Mammary epithelial cell (primary cell): ENCODE results near the gene ATXN1.

Experiments used
- CTCF ChIP-seq, 2 donors: IDR thresholded peaks in 1 of 2; conservative IDR thresholded peaks in 1 of 2; 2 replicates each; pipeline ENCODE4 v1.5.1; 2011 to 2012; ENCODE audit warnings: inconsistent platforms in 2 of 2, low read length in 2 of 2, mild to moderate bottlenecking in 2 of 2, control low read depth in 1 of 2, low read depth in 1 of 2; ENCODE audit not compliant: insufficient read depth in 1 of 2; ENCODE audit errors: extremely low read depth in 1 of 2
- EZH2 ChIP-seq: IDR thresholded peaks from 2 replicates; pipeline ENCODE4 v1.6.1; 2012; ENCODE audit warnings: low read length, inconsistent platforms, borderline replicate concordance

DNA sequence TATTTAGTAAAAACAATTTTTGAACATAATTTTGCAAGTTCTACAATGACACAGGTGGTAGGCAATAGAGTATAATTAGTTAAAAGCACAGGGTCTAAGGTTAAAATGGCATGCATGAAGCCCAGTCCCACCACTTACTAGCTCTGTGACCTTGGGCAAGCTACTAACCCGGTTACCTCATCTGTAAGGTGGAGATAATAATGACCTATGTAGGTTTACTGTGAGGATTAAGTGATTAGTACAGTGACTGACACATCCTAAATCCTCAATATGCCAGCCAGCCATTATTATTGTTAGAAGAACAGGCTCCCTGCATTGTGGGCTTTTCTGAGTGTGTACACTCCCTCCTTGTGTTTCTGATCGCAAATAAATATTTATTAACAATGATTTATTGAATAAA is 26.2 kb downstream of the ATXN1 start:
- TF ChIP-seq CTCF (conservative IDR thresholded peaks at IDR 0.05 in 1 of 2, IDR thresholded peaks at IDR 0.05 in 1 of 2; ENCODE audit: extremely low read depth in 1 of 2, insufficient read depth in 1 of 2, low read depth in 1 of 2, low read length in 2 of 2), result no peak
- no peak for TF ChIP-seq EZH2
